Gastroesophageal sphincter (tissue), 3 donors: ENCODE data around the gene OIT3.

Experiments
- CTCF ChIP-seq, 4 experiments: fragments of 200-600 bp in 2 of 4; fragments of 450-650 bp in 2 of 4; sonication (generic) in 1 of 4; IDR thresholded peaks; one replicate each; pipeline ENCODE4 v1.5.1; 2017 to 2019; ENCODE audit warnings: antibody characterized with exemption in 4 of 4, mild to moderate bottlenecking in 2 of 4, moderate library complexity in 2 of 4
- POLR2A ChIP-seq, 2 donors: fragments of 450-650 bp; IDR thresholded peaks; one replicate each; pipeline ENCODE4 v1.6.1; 2017; ENCODE audit warnings: antibody characterized with exemption in 2 of 2, mild to moderate bottlenecking in 2 of 2, moderate library complexity in 1 of 2
- POLR2AphosphoS5 ChIP-seq: sonication (generic); formaldehyde crosslinking; IDR thresholded peaks from one replicate; pipeline ENCODE4 v1.6.1; 2017; ENCODE audit warnings: antibody characterized with exemption

- TF ChIP-seq POLR2AphosphoS5 (no peak), POLR2A (IDR thresholded peaks at IDR 0.05) (no peak), CTCF (IDR thresholded peaks at IDR 0.05) (no peak)
Measured at GRCh38 chr10:72927485-72927884, 33.9 kb downstream of the OIT3 start.
